ENCODE measurements around the gene GNG13. TPM values are rescaled to one million over a fixed set of nuclear protein-coding genes. Genes with fewer than 3 reads are reported as not detected.

Gene GNG13
- total and polyA plus RNA-seq, 2 experiments from 2014 or later = 0.29 TPM; not detected in 1

DNA sequence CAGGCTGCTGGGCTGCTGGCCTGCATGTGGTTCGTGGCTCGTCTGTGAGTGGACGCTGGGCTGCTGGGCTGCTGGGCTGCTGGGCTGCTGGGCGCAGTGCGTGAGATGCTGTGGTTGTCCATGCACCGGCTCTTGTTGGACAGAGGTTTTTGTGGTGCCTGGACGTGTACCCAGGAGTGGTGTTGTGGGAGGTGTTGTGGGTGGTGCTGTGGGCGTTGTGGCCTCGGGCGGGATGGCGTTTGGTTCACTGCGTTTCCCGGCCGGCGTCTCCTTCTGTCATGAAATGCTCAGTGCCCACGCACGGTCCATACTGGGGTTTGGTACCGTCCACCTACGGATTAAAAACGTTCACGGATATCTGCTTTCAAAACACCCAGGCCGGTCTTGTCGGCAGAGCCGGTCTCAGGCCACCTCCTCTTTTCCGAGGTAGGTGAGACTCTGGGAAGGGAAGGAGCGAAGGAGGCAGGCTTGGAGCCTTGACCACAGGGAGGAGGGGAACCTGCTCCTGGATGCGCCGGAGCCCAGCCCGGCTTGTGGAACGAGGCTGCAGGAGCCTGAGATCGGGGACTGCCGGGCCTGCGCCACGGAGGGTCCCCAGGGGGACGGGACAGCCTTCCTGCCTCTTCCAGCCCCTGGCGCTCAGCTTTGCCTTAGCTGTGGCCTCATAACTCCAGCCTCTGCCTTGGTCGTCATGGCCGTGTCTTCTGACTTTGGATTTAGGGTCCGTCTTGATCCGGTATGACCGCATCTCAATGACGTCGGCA, 29.8 kb upstream of the GNG13 start (continued):
- TF ChIP-seq, protein P1, sequence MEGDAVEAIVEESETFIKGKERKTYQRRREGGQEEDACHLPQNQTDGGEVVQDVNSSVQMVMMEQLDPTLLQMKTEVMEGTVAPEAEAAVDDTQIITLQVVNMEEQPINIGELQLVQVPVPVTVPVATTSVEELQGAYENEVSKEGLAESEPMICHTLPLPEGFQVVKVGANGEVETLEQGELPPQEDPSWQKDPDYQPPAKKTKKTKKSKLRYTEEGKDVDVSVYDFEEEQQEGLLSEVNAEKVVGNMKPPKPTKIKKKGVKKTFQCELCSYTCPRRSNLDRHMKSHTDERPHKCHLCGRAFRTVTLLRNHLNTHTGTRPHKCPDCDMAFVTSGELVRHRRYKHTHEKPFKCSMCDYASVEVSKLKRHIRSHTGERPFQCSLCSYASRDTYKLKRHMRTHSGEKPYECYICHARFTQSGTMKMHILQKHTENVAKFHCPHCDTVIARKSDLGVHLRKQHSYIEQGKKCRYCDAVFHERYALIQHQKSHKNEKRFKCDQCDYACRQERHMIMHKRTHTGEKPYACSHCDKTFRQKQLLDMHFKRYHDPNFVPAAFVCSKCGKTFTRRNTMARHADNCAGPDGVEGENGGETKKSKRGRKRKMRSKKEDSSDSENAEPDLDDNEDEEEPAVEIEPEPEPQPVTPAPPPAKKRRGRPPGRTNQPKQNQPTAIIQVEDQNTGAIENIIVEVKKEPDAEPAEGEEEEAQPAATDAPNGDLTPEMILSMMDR (conservative IDR thresholded peaks at IDR 0.05; ENCODE audit: low read depth in 2 of 2) = no peak
- TF ChIP-seq ZNF114 (CRISPR knock-in tag; IDR thresholded peaks at IDR 0.05) (no peak), EZH2phosphoT487 (IDR thresholded peaks at IDR 0.05; ENCODE audit: unreplicated experiment) (no peak), NANOG (IDR thresholded peaks at IDR 0.05; ENCODE audit: borderline replicate concordance) (no peak), JUNB (IDR thresholded peaks at IDR 0.05; ENCODE audit: unreplicated experiment) (no peak), STAT1 (IDR thresholded peaks at IDR 0.05; ENCODE audit: unreplicated experiment) (no peak), EZH2 (IDR thresholded peaks at IDR 0.05; ENCODE audit: low read depth, unreplicated experiment) (no peak)
- TF ChIP-seq, protein P2, sequence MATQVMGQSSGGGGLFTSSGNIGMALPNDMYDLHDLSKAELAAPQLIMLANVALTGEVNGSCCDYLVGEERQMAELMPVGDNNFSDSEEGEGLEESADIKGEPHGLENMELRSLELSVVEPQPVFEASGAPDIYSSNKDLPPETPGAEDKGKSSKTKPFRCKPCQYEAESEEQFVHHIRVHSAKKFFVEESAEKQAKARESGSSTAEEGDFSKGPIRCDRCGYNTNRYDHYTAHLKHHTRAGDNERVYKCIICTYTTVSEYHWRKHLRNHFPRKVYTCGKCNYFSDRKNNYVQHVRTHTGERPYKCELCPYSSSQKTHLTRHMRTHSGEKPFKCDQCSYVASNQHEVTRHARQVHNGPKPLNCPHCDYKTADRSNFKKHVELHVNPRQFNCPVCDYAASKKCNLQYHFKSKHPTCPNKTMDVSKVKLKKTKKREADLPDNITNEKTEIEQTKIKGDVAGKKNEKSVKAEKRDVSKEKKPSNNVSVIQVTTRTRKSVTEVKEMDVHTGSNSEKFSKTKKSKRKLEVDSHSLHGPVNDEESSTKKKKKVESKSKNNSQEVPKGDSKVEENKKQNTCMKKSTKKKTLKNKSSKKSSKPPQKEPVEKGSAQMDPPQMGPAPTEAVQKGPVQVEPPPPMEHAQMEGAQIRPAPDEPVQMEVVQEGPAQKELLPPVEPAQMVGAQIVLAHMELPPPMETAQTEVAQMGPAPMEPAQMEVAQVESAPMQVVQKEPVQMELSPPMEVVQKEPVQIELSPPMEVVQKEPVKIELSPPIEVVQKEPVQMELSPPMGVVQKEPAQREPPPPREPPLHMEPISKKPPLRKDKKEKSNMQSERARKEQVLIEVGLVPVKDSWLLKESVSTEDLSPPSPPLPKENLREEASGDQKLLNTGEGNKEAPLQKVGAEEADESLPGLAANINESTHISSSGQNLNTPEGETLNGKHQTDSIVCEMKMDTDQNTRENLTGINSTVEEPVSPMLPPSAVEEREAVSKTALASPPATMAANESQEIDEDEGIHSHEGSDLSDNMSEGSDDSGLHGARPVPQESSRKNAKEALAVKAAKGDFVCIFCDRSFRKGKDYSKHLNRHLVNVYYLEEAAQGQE (IDR thresholded peaks at IDR 0.05; ENCODE audit: unreplicated experiment) = no peak

DNA sequence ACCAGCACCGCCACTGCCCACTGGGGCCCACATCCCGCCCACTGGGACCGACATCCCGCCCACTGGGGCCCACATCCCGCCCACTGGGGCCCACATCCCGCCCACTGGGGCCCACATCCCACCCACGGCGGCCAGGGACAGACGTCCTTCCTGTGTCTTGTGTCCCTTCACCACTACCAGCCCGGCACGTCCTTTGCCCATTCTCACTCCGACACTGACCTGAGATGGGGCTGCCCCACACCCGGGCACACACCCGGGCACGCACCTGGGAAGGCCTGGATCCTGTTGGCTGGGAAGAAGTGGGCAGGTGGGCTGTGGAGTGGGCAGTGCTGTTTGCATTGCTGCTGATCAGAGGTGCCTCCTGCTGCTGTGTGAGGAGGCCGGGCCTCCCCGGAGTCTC, 28.4 kb upstream of the GNG13 start:
- Histone ChIP-seq H3K9me2 (ENCODE audit: insufficient read depth) (no peaks in the 10 kb centered on the region), H3F3A (replicated peaks; ENCODE audit: low read depth) (no peaks in the 10 kb centered on the region), H3K79me2 (replicated peaks; ENCODE audit: insufficient read depth) (no peaks in the 10 kb centered on the region), H3K4me2 (no peak overlapping the region), H3K4me1 (ENCODE audit: insufficient read depth) (no peaks in the 10 kb centered on the region), H3K36me3 (ENCODE audit: insufficient read depth) (no peaks in the 10 kb centered on the region), H2AFZ (no peak overlapping the region), H3K4me3 (no peak overlapping the region), H3K27me3 (ENCODE audit: insufficient read depth) (no peaks in the 10 kb centered on the region), H4K20me1 (replicated peaks; ENCODE audit: insufficient read depth) (no peaks in the 10 kb centered on the region), H3K27ac (ENCODE audit: low read depth) (no peak overlapping the region)
- ATAC-seq (no peak), DNase-seq (ENCODE audit: low spot score) (no peak)
- no peaks in the 10 kb centered on the region; the same call in 2 of the 3 replicates for H3K4me1 Mint-ChIP-seq
- H3K36me3 Mint-ChIP-seq (ENCODE audit: low read depth) = no peaks in the 10 kb centered on the region
- no peaks in the 10 kb centered on the region for H3K9me3 Mint-ChIP-seq
- peaks cover 8% of the 10 kb centered on the region for H3K27me3 Mint-ChIP-seq (ENCODE audit: insufficient read depth, low read depth, poor library complexity)
- H3K4me3 Mint-ChIP-seq = no peak overlapping the region
- no peak overlapping the region for H3K27ac Mint-ChIP-seq
- TF ChIP-seq, protein P1 (conservative IDR thresholded peaks at IDR 0.05; ENCODE audit: low read depth in 2 of 2) = no peak
- TF ChIP-seq ZNF114 (CRISPR knock-in tag; IDR thresholded peaks at IDR 0.05) (no peak), CREB1 (CRISPR knock-in tag; IDR thresholded peaks at IDR 0.05; ENCODE audit: low read depth) (no peak), NANOG (IDR thresholded peaks at IDR 0.05; ENCODE audit: borderline replicate concordance) (no peak), JUNB (IDR thresholded peaks at IDR 0.05; ENCODE audit: unreplicated experiment) (no peak)
- TF ChIP-seq, protein P3, sequence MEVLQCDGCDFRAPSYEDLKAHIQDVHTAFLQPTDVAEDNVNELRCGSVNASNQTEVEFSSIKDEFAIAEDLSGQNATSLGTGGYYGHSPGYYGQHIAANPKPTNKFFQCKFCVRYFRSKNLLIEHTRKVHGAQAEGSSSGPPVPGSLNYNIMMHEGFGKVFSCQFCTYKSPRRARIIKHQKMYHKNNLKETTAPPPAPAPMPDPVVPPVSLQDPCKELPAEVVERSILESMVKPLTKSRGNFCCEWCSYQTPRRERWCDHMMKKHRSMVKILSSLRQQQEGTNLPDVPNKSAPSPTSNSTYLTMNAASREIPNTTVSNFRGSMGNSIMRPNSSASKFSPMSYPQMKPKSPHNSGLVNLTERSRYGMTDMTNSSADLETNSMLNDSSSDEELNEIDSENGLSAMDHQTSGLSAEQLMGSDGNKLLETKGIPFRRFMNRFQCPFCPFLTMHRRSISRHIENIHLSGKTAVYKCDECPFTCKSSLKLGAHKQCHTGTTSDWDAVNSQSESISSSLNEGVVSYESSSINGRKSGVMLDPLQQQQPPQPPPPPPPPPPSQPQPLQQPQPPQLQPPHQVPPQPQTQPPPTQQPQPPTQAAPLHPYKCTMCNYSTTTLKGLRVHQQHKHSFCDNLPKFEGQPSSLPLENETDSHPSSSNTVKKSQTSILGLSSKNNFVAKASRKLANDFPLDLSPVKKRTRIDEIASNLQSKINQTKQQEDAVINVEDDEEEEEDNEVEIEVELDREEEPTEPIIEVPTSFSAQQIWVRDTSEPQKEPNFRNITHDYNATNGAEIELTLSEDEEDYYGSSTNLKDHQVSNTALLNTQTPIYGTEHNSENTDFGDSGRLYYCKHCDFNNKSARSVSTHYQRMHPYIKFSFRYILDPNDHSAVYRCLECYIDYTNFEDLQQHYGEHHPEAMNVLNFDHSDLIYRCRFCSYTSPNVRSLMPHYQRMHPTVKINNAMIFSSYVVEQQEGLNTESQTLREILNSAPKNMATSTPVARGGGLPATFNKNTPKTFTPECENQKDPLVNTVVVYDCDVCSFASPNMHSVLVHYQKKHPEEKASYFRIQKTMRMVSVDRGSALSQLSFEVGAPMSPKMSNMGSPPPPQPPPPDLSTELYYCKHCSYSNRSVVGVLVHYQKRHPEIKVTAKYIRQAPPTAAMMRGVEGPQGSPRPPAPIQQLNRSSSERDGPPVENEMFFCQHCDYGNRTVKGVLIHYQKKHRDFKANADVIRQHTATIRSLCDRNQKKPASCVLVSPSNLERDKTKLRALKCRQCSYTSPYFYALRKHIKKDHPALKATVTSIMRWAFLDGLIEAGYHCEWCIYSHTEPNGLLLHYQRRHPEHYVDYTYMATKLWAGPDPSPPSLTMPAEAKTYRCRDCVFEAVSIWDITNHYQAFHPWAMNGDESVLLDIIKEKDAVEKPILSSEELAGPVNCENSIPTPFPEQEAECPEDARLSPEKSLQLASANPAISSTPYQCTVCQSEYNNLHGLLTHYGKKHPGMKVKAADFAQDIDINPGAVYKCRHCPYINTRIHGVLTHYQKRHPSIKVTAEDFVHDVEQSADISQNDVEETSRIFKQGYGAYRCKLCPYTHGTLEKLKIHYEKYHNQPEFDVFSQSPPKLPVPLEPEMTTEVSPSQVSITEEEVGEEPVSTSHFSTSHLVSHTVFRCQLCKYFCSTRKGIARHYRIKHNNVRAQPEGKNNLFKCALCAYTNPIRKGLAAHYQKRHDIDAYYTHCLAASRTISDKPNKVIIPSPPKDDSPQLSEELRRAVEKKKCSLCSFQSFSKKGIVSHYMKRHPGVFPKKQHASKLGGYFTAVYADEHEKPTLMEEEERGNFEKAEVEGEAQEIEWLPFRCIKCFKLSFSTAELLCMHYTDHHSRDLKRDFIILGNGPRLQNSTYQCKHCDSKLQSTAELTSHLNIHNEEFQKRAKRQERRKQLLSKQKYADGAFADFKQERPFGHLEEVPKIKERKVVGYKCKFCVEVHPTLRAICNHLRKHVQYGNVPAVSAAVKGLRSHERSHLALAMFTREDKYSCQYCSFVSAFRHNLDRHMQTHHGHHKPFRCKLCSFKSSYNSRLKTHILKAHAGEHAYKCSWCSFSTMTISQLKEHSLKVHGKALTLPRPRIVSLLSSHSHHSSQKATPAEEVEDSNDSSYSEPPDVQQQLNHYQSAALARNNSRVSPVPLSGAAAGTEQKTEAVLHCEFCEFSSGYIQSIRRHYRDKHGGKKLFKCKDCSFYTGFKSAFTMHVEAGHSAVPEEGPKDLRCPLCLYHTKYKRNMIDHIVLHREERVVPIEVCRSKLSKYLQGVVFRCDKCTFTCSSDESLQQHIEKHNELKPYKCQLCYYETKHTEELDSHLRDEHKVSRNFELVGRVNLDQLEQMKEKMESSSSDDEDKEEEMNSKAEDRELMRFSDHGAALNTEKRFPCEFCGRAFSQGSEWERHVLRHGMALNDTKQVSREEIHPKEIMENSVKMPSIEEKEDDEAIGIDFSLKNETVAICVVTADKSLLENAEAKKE (CRISPR knock-in tag; IDR thresholded peaks at IDR 0.05) = no peak
